Glutamatergic neuron (in vitro differentiated cells): ENCODE data around the gene VTI1A. TPM values are rescaled to one million over a fixed set of nuclear protein-coding genes. Genes with fewer than 3 reads are reported as not detected.
A peak's percentile ranks its signal among the peaks of the same experiment; 100 is the strongest.

Experiments
- DNase-seq: peaks from one replicate; pipeline ENCODE4 v3.0.0; 2022
- H3K27ac Mint-ChIP-seq: one replicate; pipeline ENCODE4 v1.8.0; 2020; ENCODE audit warnings: mild to moderate bottlenecking, mixed read lengths, inconsistent platforms; ENCODE audit not compliant: unreplicated experiment
- H3K27me3 Mint-ChIP-seq: one replicate; pipeline ENCODE4 v1.8.0; 2020; ENCODE audit warnings: mild to moderate bottlenecking, moderate library complexity, mixed read lengths, inconsistent platforms; ENCODE audit not compliant: unreplicated experiment
- H3K36me3 Mint-ChIP-seq: one replicate; pipeline ENCODE4 v1.8.0; 2020; ENCODE audit warnings: mild to moderate bottlenecking, mixed read lengths, inconsistent platforms; ENCODE audit not compliant: unreplicated experiment
- H3K4me1 Mint-ChIP-seq: one replicate; pipeline ENCODE4 v1.8.0; 2020; ENCODE audit warnings: mild to moderate bottlenecking, low read depth, mixed read lengths, inconsistent platforms; ENCODE audit not compliant: unreplicated experiment
- H3K4me3 Mint-ChIP-seq: one replicate; pipeline ENCODE4 v1.8.0; 2020; ENCODE audit warnings: mild to moderate bottlenecking, mixed read lengths, inconsistent platforms; ENCODE audit not compliant: unreplicated experiment
- H3K9me3 Mint-ChIP-seq: one replicate; pipeline ENCODE4 v1.8.0; 2020; ENCODE audit warnings: mild to moderate bottlenecking, moderate library complexity, mixed read lengths, inconsistent platforms; ENCODE audit not compliant: unreplicated experiment
- total RNA-seq: library from RNA; stranded (reverse); fragmentation: NEBNext Ultra II Directional; extraction: Animal tissue kit (Norgen Biotek cat#: 25700); gene quantifications from one replicate; pipeline ENCODE4 v1.2.1, GENCODE V29; 2021; ENCODE audit not compliant: unreplicated experiment
- TF ChIP-seq, protein P1 (sequence below): fragments of 200-600 bp; sonication (generic); IDR thresholded peaks from one replicate; pipeline ENCODE4 v1.5.0; 2021; ENCODE audit not compliant: partially characterized antibody, unreplicated experiment

The VTI1A gene
- total RNA-seq, 1 donor from 2014 or later, result 61.0 TPM

DNA sequence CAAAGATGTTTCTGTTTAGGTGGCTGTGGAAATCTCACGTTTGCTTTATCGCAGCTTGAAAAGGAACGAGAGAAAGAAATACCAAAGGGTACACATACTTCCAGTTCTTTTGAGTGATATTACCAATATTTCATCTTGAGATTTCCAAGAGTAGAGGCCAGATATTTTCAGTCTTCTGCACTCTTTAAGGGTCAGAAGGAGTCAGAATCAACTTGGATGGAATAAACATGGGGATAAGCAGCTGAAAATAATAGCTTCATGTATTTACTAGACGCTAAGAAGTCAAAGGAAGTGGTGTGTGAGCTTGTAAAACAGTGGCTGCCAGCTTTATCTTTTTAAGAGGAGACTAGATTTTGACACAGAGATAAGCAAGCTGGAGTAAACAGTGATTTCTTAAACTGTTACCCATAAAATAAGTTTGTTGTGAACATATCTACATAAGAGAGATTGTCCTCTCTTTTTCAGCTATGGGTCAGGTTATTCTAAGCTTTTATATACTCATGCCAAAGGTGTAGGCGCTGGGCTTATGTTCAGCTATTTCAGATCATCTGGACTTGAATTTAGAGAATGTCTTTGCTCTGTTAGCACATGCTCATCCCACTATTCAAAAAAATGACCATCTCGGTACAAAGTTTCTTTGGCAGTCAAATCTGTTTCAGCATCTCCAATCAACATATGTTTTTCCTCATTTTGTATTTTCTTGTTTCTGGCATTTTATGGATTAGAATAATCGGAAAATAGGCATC, 332.2 kb downstream of the VTI1A start:
- H3K4me3 Mint-ChIP-seq, result no peak overlapping the region
- H3K4me1 Mint-ChIP-seq, result peaks cover 29% of the 10 kb centered on the region
- H3K27ac Mint-ChIP-seq, result no peak overlapping the region
- peaks cover 9% of the 10 kb centered on the region for H3K9me3 Mint-ChIP-seq
- no peak for DNase-seq
- TF ChIP-seq, protein P1, sequence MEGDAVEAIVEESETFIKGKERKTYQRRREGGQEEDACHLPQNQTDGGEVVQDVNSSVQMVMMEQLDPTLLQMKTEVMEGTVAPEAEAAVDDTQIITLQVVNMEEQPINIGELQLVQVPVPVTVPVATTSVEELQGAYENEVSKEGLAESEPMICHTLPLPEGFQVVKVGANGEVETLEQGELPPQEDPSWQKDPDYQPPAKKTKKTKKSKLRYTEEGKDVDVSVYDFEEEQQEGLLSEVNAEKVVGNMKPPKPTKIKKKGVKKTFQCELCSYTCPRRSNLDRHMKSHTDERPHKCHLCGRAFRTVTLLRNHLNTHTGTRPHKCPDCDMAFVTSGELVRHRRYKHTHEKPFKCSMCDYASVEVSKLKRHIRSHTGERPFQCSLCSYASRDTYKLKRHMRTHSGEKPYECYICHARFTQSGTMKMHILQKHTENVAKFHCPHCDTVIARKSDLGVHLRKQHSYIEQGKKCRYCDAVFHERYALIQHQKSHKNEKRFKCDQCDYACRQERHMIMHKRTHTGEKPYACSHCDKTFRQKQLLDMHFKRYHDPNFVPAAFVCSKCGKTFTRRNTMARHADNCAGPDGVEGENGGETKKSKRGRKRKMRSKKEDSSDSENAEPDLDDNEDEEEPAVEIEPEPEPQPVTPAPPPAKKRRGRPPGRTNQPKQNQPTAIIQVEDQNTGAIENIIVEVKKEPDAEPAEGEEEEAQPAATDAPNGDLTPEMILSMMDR, result no peak
- peaks cover 7% of the 10 kb centered on the region for H3K27me3 Mint-ChIP-seq
- peaks cover 4% of the 10 kb centered on the region for H3K36me3 Mint-ChIP-seq

DNA sequence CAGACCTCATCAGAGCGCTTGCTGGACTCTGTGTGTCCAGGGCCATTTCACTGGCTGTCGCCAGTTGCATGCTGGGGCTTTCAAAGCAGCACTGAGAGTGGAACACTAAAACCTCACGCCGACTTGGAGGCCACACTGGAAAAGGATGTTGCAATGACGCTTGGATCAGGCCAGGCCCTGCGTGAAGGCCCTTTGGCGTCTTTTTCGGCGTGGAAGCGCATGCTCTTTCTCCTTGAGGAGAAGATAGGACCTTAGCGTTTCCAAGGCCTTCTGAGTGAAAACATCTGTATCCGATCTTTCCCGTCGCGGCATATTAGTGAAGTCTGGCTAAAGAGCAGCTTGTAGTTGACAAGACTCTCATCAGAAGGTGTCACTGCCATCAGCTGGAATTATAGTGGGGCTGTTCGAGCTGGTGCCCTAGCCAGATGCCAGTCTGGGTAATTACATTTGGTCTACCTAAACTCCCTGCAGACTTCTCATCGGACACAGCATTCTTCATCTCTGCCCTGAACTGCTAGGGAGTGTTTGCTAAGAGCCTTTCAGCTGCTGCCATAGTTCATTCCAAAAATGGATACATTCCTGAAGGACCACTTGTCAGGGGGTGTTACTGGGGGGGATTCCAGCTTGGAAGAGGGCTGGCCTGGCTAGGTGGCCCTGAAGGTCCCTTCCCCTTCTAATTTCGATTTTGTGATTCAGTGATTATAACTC, 335.3 kb downstream of the VTI1A start:
- Mint-ChIP-seq H3K9me3 (no peaks in the 10 kb centered on the region), H3K4me3 (no peak overlapping the region), H3K4me1 (peaks cover 21% of the 10 kb centered on the region), H3K36me3 (peaks cover 4% of the 10 kb centered on the region), H3K27me3 (peaks cover 2% of the 10 kb centered on the region), H3K27ac (peak overlapping the region; percentile 28)
- TF ChIP-seq, protein P1, result no peak
- no peak for DNase-seq

DNA sequence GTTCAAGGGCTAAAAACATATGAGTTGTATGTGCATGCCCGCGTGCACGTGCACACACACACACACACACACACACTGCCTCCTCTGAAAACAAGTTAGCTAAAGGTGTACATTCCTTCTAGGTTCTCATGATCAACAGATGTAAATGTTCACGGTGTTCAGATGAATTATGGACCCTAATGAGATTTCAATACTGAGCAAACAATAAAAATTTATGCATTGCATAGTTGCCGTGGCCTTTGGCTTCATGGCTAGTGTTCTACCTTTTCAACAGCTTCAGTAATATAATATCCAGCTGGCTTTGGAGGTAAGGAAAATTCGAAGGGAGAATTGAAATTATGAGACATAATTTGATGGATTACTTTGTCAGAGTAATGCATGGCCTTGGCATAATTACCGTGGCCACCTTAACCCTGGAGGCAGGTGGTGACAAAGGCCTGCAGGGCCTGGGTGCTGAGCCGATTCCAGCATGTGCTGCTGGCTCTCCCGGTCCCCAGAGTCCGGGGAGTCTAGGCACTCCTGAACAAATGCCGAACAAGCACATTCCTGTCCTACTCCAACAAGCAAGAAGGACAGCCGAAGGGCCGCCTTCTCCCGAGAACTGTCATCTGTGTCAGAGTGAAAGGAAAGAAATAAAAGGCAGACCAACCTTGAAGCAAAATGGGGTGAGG, 336.5 kb downstream of the VTI1A start:
- TF ChIP-seq, protein P1, result no peak
- H3K36me3 Mint-ChIP-seq, result peaks cover 4% of the 10 kb centered on the region
- no peak overlapping the region for H3K27ac Mint-ChIP-seq
- H3K4me3 Mint-ChIP-seq, result peak overlapping the region; percentile 17
- peaks cover 21% of the 10 kb centered on the region for H3K4me1 Mint-ChIP-seq
- no peaks in the 10 kb centered on the region for H3K27me3 Mint-ChIP-seq
- peak; percentile 20 for DNase-seq
- H3K9me3 Mint-ChIP-seq, result no peaks in the 10 kb centered on the region

DNA sequence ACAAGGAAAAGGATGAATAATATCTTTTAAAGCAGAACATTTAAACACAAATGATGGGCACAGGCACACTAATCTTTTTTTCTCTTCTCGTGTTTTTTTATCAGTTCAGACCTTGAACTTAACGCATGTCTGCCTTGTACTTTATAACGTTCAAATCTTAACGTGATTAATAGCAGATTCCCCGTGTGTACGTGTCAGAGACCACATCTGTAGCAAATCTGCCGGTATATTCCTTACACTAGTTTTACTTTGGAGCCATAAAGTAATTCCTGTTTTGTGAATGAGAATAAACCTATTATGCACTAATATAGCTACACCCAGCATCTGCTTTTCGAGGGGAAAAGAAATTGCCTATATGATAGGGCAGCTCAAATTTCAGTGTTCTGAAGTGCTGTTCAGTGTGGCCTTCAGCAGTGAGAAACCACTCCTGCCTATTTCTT, 337.0 kb downstream of the VTI1A start:
- Mint-ChIP-seq H3K36me3 (peaks cover 4% of the 10 kb centered on the region), H3K27me3 (no peaks in the 10 kb centered on the region), H3K27ac (no peak overlapping the region)

More for the DNA sequence above, 337.0 kb downstream of the VTI1A start:
- DNase-seq, result no peak
- peak overlapping the region; percentile 17 for H3K4me3 Mint-ChIP-seq
- H3K4me1 Mint-ChIP-seq, result peaks cover 21% of the 10 kb centered on the region
- TF ChIP-seq, protein P1, result no peak
- H3K9me3 Mint-ChIP-seq, result no peaks in the 10 kb centered on the region
